GM12878 (cell line): Measurements from ENCODE around the gene METTL14. TPM values are rescaled to one million over a fixed set of nuclear protein-coding genes. Genes with fewer than 3 reads are reported as not detected.

Source experiments
- ATAC-seq: fragments of 200-7000 bp; cut with Tn5 transposase; 3 replicates; pipeline ENCODE4 v1.9.1; 2020; ENCODE audit warnings: mild to moderate bottlenecking, moderate library complexity
- BruUV-seq: library from RNA; stranded (reverse); fragments of 400-500 nt; replicated peaks from 2 replicates; lab custom pipeline; 2021; lab: Mats Ljungman, UMichigan
- CTCF ChIA-PET: fragments of 300-600 bp; sonication (Branson Sonifier 250); formaldehyde crosslinking; extraction: SDS; loops from one replicate; lab custom pipeline; 2021; ENCODE audit warnings: inconsistent platforms; lab: Yijun Ruan, JAX
- POLR2A ChIA-PET: fragments of 350-600 bp; formaldehyde crosslinking; extraction: SDS; loops from one replicate; lab custom pipeline; 2021; ENCODE audit warnings: inconsistent platforms; lab: Charles Lee
- RAD21 ChIA-PET: fragments of 300-600 bp; sonication (Branson Sonifier 250); formaldehyde crosslinking; loops from one replicate; lab custom pipeline; 2023; ENCODE audit warnings: antibody characterized with exemption; ENCODE audit not compliant: unreplicated experiment; lab: Charles Lee
- SMC1A ChIA-PET: fragments of 300-600 bp; sonication (Branson Sonifier 250); formaldehyde crosslinking; loops from one replicate; lab custom pipeline; 2023; ENCODE audit not compliant: unreplicated experiment, uncharacterized antibody; lab: Charles Lee
- DNase-seq: peaks from one replicate; pipeline ENCODE4 v3.0.0-alpha.2; 2011; ENCODE audit warnings: low read depth, low spot score
- FAIRE-seq: peaks from 3 replicates; lab custom pipeline; 2011; peaks lifted over from hg19 to GRCh38; lab: Jason Lieb, UNC
- H2AFZ ChIP-seq: 2 replicates; pipeline ENCODE4 v1.6.0; 2011; ENCODE audit warnings: low read depth, low read length, control low read depth; ENCODE audit not compliant: control insufficient read depth
- H3K27ac ChIP-seq: 2 replicates; pipeline ENCODE4 v1.5.1; 2011; ENCODE audit warnings: control low read depth; ENCODE audit not compliant: control insufficient read depth, insufficient read depth
- H3K27me3 ChIP-seq, 2 experiments: replicated peaks in 1 of 2; 2 replicates each; pipeline versions ENCODE4 v1.6.0 to v1.6.1; 2011; ENCODE audit warnings: low read length in 1 of 2; ENCODE audit not compliant: control insufficient read depth in 2 of 2, insufficient read depth in 2 of 2
- H3K36me3 ChIP-seq, 2 experiments: 2 replicates each; pipeline ENCODE4 v1.5.1; 2011; ENCODE audit warnings: low read length in 1 of 2; ENCODE audit not compliant: control insufficient read depth in 2 of 2, insufficient read depth in 2 of 2
- H3K4me1 ChIP-seq: 2 replicates; pipeline ENCODE4 v1.6.1; 2011; ENCODE audit warnings: mild to moderate bottlenecking, low read length, moderate library complexity, mixed read lengths; ENCODE audit not compliant: control insufficient read depth, insufficient read depth
- H3K4me2 ChIP-seq: 2 replicates; pipeline ENCODE4 v1.6.0; 2011; ENCODE audit warnings: control low read depth; ENCODE audit not compliant: control insufficient read depth, insufficient read depth
- H3K4me3 ChIP-seq: fragments of 200-600 bp; sonication (generic); 2 replicates; pipeline ENCODE4 v1.5.1; 2016
- H3K79me2 ChIP-seq: 2 replicates; pipeline ENCODE4 v1.6.0; 2011; ENCODE audit warnings: low read length; ENCODE audit not compliant: control insufficient read depth, insufficient read depth
- H3K9ac ChIP-seq: 2 replicates; pipeline ENCODE4 v1.8.0; 2011; ENCODE audit warnings: low read length, control low read depth, mixed read lengths; ENCODE audit not compliant: control insufficient read depth, insufficient read depth
- H3K9me3 ChIP-seq: replicated peaks from 3 replicates; pipeline ENCODE4 v1.5.1; 2011; ENCODE audit warnings: mild to moderate bottlenecking, low read length; ENCODE audit not compliant: control insufficient read depth, insufficient read depth
- H4K20me1 ChIP-seq: 2 replicates; pipeline ENCODE4 v1.6.0; 2011; ENCODE audit not compliant: control insufficient read depth, insufficient read depth
- ATF7 ChIP-seq: fragments of 450-650 bp; IDR thresholded peaks from 2 replicates; pipeline ENCODE4 v1.6.1; 2016; ENCODE audit warnings: low read depth, mild to moderate bottlenecking
- CBFB ChIP-seq: IDR thresholded peaks from 2 replicates; pipeline ENCODE4 v1.6.1; 2016; ENCODE audit warnings: antibody characterized with exemption, low read depth
- EED ChIP-seq: sonication (generic); IDR thresholded peaks from 2 replicates; pipeline ENCODE4 v1.6.1; 2016; ENCODE audit warnings: antibody characterized with exemption, low read depth
- EGR1 ChIP-seq, 2 experiments: IDR thresholded peaks; 1 replicate in 1 of 2; 2 replicates in 1 of 2; pipeline ENCODE4 v1.6.1; 2011 to 2012; ENCODE audit warnings: low read depth in 2 of 2, low read length in 2 of 2, borderline replicate concordance in 1 of 2, mild to moderate bottlenecking in 1 of 2, moderate library complexity in 1 of 2
- IKZF2 ChIP-seq, 2 experiments: fragments of 450-650 bp; IDR thresholded peaks; 2 replicates each; pipeline ENCODE4 v1.6.1; 2017; ENCODE audit warnings: mild to moderate bottlenecking in 2 of 2, moderate library complexity in 2 of 2
- KAT2A ChIP-seq: conservative IDR thresholded peaks from 2 replicates; pipeline ENCODE4 v1.6.1; 2011; ENCODE audit warnings: low read depth, low read length; ENCODE audit not compliant: control insufficient read depth
- MEF2B ChIP-seq: fragments of 450-650 bp; IDR thresholded peaks from 2 replicates; pipeline ENCODE4 v1.6.1; 2018; ENCODE audit warnings: mild to moderate bottlenecking, moderate library complexity; ENCODE audit not compliant: partially characterized antibody, poor library complexity, severe bottlenecking
- MTA2 ChIP-seq: fragments of 450-650 bp; IDR thresholded peaks from 2 replicates; pipeline ENCODE4 v1.6.1; 2016; ENCODE audit warnings: low read depth, mild to moderate bottlenecking, moderate library complexity
- MYB ChIP-seq: fragments of 150-350 bp; IDR thresholded peaks from 2 replicates; pipeline ENCODE4 v1.6.1; 2014; ENCODE audit warnings: mild to moderate bottlenecking, low read depth, low read length, borderline replicate concordance
- NR2F1 ChIP-seq: fragments of 450-650 bp; conservative IDR thresholded peaks from 2 replicates; pipeline ENCODE4 v1.6.1; 2017; ENCODE audit warnings: mild to moderate bottlenecking
- POLR2AphosphoS2 ChIP-seq: IDR thresholded peaks from 2 replicates; pipeline ENCODE4 v1.6.1; 2011; ENCODE audit warnings: low read depth, mild to moderate bottlenecking, low read length, improper control_type of control experiment, moderate library complexity
- TCF3 ChIP-seq: IDR thresholded peaks from 2 replicates; pipeline ENCODE4 v1.6.1; 2012; ENCODE audit warnings: low read depth, mild to moderate bottlenecking, low read length, borderline replicate concordance; ENCODE audit not compliant: insufficient read depth
- ZNF217 ChIP-seq: fragments of 450-650 bp; IDR thresholded peaks from 2 replicates; pipeline ENCODE4 v1.6.1; 2017; ENCODE audit warnings: antibody characterized with exemption, mild to moderate bottlenecking
- ZNF622 ChIP-seq: fragments of 450-650 bp; IDR thresholded peaks from 2 replicates; pipeline ENCODE4 v1.6.1; 2017; ENCODE audit warnings: mild to moderate bottlenecking, inconsistent platforms
- whole genome bisulfite sequencing: methylation state at CpG from one replicate; pipeline ENCODE4 v1.1.6; 2016; ENCODE audit warnings: low lambda C conversion rate; ENCODE audit not compliant: insufficient replicate concordance, insufficient coverage; ENCODE audit errors: missing lambda C conversion rate; 5-methylcytosine and 5-hydroxymethylcytosine counted together
- in situ Hi-C: fragments of 300-500 bp; cut with MboI; formaldehyde crosslinking; loops from 9 replicates; pipeline ENCODE4 v1.14.3; 2018; ENCODE audit warnings: mixed read lengths
- intact Hi-C: fragments of 100-400 bp; cut with micrococcal nuclease; formaldehyde crosslinking; loops from one replicate; pipeline ENCODE4 v1.14.2; 2022; ENCODE audit not compliant: unreplicated experiment
- polyA plus RNA-seq, 11 experiments: library from polyadenylated mRNA; depleted of rRNA in 4 of 11; unstranded in 6 of 11; stranded (reverse) in 5 of 11; fragments of >200 nt; fragmentation: Nextera tagmentation in 4 of 11; fragmentation: Illumina TruSeq in 1 of 11; extraction: Ambion mirVana in 4 of 11; extraction: Trizol in 1 of 11; gene quantifications; 1 replicate in 1 of 11; 2 replicates in 10 of 11; pipeline versions ENCODE4 v1.2.1 to v1.2.3, GENCODE V29; 2011 to 2016; ENCODE audit warnings: inconsistent platforms in 2 of 11, missing spikeins in 2 of 11, low read depth in 1 of 11
- total RNA-seq, 4 experiments: library from RNA; depleted of rRNA in 3 of 4; stranded (reverse); fragments of >200 nt in 3 of 4; fragmentation: Illumina TruSeq in 1 of 4; extraction: Trizol in 1 of 4; gene quantifications; 2 replicates each; pipeline versions ENCODE4 v1.2.1 to v1.2.3, GENCODE V29; 2013 to 2021

The METTL14 gene
- total and polyA plus RNA-seq, 10 of the 15 experiments (the other 5 are each of a cell fraction or from before 2014, with no cell fraction given), result 11.2 to 44.9 (median 27.6) TPM

DNA sequence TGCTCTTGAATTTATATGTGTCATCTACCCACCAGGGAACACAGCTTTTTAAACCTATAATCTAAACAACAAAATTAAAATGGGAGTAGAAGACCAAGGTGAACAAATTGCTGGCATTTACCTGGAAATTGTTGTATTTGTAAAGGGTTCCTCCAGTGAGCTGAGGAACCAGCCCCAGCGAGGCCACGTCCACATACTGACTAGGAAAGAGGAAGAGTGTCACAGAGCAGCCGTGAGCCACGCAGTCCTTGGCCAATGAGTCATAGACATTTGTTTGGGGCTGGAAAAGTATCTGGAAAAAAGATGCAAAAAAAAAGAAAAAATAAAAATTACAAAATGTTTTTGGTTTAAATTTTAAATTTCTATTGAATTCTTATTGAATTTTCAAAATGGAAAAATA lies 58.7 kb downstream of the METTL14 start:
- no peak for ATAC-seq
- no peaks in the 10 kb centered on the region for H3K4me1 ChIP-seq
- RAD21 ChIA-PET, result no interaction called here

DNA sequence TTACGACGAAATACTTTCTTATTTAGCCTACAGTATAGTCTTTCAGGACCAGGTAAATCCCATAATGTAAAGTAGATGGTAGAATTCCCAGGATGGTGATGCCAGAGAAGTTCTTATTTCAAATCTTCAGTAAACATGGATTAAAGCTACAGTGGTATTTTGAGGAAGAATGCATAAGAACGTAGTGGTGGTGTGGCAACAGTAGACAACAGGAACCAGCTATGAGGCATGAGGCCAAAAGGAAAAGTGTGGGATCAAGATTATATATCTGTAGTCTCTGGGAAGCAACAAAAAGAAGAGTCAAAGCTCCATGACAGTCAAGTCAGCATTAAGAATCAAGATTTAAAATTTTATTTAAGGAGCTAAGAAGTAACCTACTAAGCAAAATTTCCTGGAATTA lies 60.2 kb downstream of the METTL14 start:
- in situ Hi-C loops (no loop called here), intact Hi-C loops (no loop called here)
- Histone ChIP-seq H3K27me3 (no peaks in the 10 kb centered on the region), H3K36me3 (peaks cover 1 to 14% of the 10 kb centered on the region in 2 experiments; a peak in 3 of 4 replicates), H3K4me1 (no peaks in the 10 kb centered on the region), H3K4me3 (no peak overlapping the region), H2AFZ (no peak overlapping the region), H3K27ac (no peak overlapping the region), H4K20me1 (no peaks in the 10 kb centered on the region), H3K79me2 (no peaks in the 10 kb centered on the region), H3K9me3 (no peaks in the 10 kb centered on the region), H3K4me2 (no peak overlapping the region), H3K9ac (no peak overlapping the region)
- CTCF ChIA-PET, result interaction anchor here (0.5 to 3.0 kb wide), 4 partner anchors 13 to 1745 kb away, joined by 3 to 17 read pairs (median 5); no protein-coding TSS in a partner anchor
- no TSS peak for BruUV-seq
- no peak for TF ChIP-seq KAT2A
- TF ChIP-seq IKZF2 (IDR thresholded peaks at IDR 0.05), result no peak
- TF ChIP-seq EED, result no peak
- TF ChIP-seq NR2F1, result no peak
- no peak for TF ChIP-seq TCF3
- TF ChIP-seq ATF7, result no peak
- TF ChIP-seq ZNF622, result no peak
- TF ChIP-seq ZNF217, result no peak
- TF ChIP-seq MYB, result no peak
- no peak for TF ChIP-seq CBFB
- no peak for TF ChIP-seq EGR1 (IDR thresholded peaks at IDR 0.05; ENCODE audit: borderline replicate concordance in 1 of 2, low read depth in 2 of 2, low read length in 2 of 2)
- no peak for TF ChIP-seq POLR2AphosphoS2
- DNase-seq, result no peak
- POLR2A ChIA-PET, result no interaction called here
- RAD21 ChIA-PET, result interaction anchor here (0.6 to 0.9 kb wide), 2 partner anchors 213 to 450 kb away, joined by 3 to 4 read pairs; no protein-coding TSS in a partner anchor
- WGBS, result 81% methylated on average over 3 of the region's 3 CpGs
- ATAC-seq, result no peak
- no peak for FAIRE-seq
- SMC1A ChIA-PET, result interaction anchor here (0.7 to 1.7 kb wide), 6 partner anchors 25 to 120 kb away, joined by 3 to 4 read pairs (median 4); no protein-coding TSS in a partner anchor

More for the DNA sequence above, 58.7 kb downstream of the METTL14 start:
- Histone ChIP-seq H3K9me3 (no peaks in the 10 kb centered on the region), H3K4me2 (no peak overlapping the region), H3K4me3 (no peak overlapping the region), H3K27ac (no peak overlapping the region), H4K20me1 (no peaks in the 10 kb centered on the region), H3K9ac (no peak overlapping the region), H2AFZ (no peak overlapping the region), H3K27me3 (no peaks in the 10 kb centered on the region), H3K36me3 (peaks cover 3 to 27% of the 10 kb centered on the region in 2 experiments), H3K79me2 (no peaks in the 10 kb centered on the region)
- WGBS, result 100% methylated on average over 4 of the region's 4 CpGs
- DNase-seq, result no peak
- intact Hi-C loops, result no loop called here
- no peak for TF ChIP-seq MEF2B
- TF ChIP-seq MTA2, result no peak
- no peak for TF ChIP-seq TCF3
- POLR2A ChIA-PET, result no interaction called here
- CTCF ChIA-PET, result no interaction called here
- in situ Hi-C loops, result no loop called here
- SMC1A ChIA-PET, result no interaction called here
- BruUV-seq, result no TSS peak
- no peak for FAIRE-seq
